Activated naive CD8-positive, alpha-beta T cell (primary cell): ENCODE results near the gene DNASE2B.

ENCODE experiments used
- H3K27ac Mint-ChIP-seq: one replicate; pipeline ENCODE4 v1.8.0; 2021; ENCODE audit warnings: mixed read lengths
- H3K27me3 Mint-ChIP-seq: one replicate; pipeline ENCODE4 v1.8.0; 2021; ENCODE audit warnings: mixed read lengths
- H3K36me3 Mint-ChIP-seq: one replicate; pipeline ENCODE4 v1.8.0; 2021; ENCODE audit warnings: mixed read lengths
- H3K4me1 Mint-ChIP-seq: one replicate; pipeline ENCODE4 v1.8.0; 2021; ENCODE audit warnings: low read depth, mixed read lengths
- H3K4me3 Mint-ChIP-seq: one replicate; pipeline ENCODE4 v1.8.0; 2021; ENCODE audit warnings: mild to moderate bottlenecking, mixed read lengths
- H3K9me3 Mint-ChIP-seq: one replicate; pipeline ENCODE4 v1.8.0; 2021; ENCODE audit warnings: low read depth, mixed read lengths

DNASE2B gene

GRCh38 chr1:84366786-84367185, 31.5 kb upstream of the DNASE2B start:
- H3K27me3 Mint-ChIP-seq, result no peaks in the 10 kb centered on the region
- no peak overlapping the region for H3K4me3 Mint-ChIP-seq
- H3K4me1 Mint-ChIP-seq, result peaks cover 7% of the 10 kb centered on the region
- peaks cover 3% of the 10 kb centered on the region for H3K36me3 Mint-ChIP-seq
- H3K9me3 Mint-ChIP-seq, result no peaks in the 10 kb centered on the region
- no peak overlapping the region for H3K27ac Mint-ChIP-seq

GRCh38 chr1:84367219-84367618, 31.1 kb upstream of the DNASE2B start:
- no peaks in the 10 kb centered on the region for H3K9me3 Mint-ChIP-seq
- H3K27ac Mint-ChIP-seq, result no peak overlapping the region

GRCh38 chr1:84368441-84368840, 29.8 kb upstream of the DNASE2B start:
- no peaks in the 10 kb centered on the region for H3K9me3 Mint-ChIP-seq
- H3K27ac Mint-ChIP-seq, result no peak overlapping the region
- H3K27me3 Mint-ChIP-seq, result no peaks in the 10 kb centered on the region
- H3K4me1 Mint-ChIP-seq, result peaks cover 7% of the 10 kb centered on the region
- peaks cover 3% of the 10 kb centered on the region for H3K36me3 Mint-ChIP-seq
- no peak overlapping the region for H3K4me3 Mint-ChIP-seq

More at GRCh38 chr1:84367219-84367618, 31.1 kb upstream of the DNASE2B start:
- Mint-ChIP-seq H3K4me1 (peaks cover 7% of the 10 kb centered on the region), H3K36me3 (peaks cover 3% of the 10 kb centered on the region), H3K27me3 (no peaks in the 10 kb centered on the region), H3K4me3 (no peak overlapping the region)

GRCh38 chr1:84370266-84370665, 28.0 kb upstream of the DNASE2B start:
- no peak overlapping the region for H3K4me3 Mint-ChIP-seq
- H3K27me3 Mint-ChIP-seq, result no peaks in the 10 kb centered on the region
- no peak overlapping the region for H3K27ac Mint-ChIP-seq
- H3K9me3 Mint-ChIP-seq, result no peaks in the 10 kb centered on the region
- peaks cover 3% of the 10 kb centered on the region for H3K36me3 Mint-ChIP-seq
- H3K4me1 Mint-ChIP-seq, result peaks cover 6% of the 10 kb centered on the region

- H3K27me3 Mint-ChIP-seq, result no peaks in the 10 kb centered on the region
- peaks cover 3% of the 10 kb centered on the region for H3K36me3 Mint-ChIP-seq
- H3K9me3 Mint-ChIP-seq, result no peaks in the 10 kb centered on the region
- peaks cover under 1% of the 10 kb centered on the region for H3K4me1 Mint-ChIP-seq
- no peak overlapping the region for H3K4me3 Mint-ChIP-seq
- no peak overlapping the region for H3K27ac Mint-ChIP-seq
Observed at GRCh38 chr1:84370831-84371394, 27.4 kb upstream of the DNASE2B start.

GRCh38 chr1:84373436-84374141, 24.7 kb upstream of the DNASE2B start:
- Mint-ChIP-seq H3K36me3 (no peaks in the 10 kb centered on the region), H3K4me1 (no peaks in the 10 kb centered on the region), H3K9me3 (no peaks in the 10 kb centered on the region)

GRCh38 chr1:84374991-84375696, 23.1 kb upstream of the DNASE2B start:
- Mint-ChIP-seq H3K4me3 (no peak overlapping the region), H3K36me3 (no peaks in the 10 kb centered on the region), H3K27ac (no peak overlapping the region), H3K4me1 (no peaks in the 10 kb centered on the region), H3K9me3 (no peaks in the 10 kb centered on the region), H3K27me3 (no peaks in the 10 kb centered on the region)

More at GRCh38 chr1:84373436-84374141, 24.7 kb upstream of the DNASE2B start:
- Mint-ChIP-seq H3K27me3 (no peaks in the 10 kb centered on the region), H3K27ac (no peak overlapping the region), H3K4me3 (no peak overlapping the region)

- H3K4me3 Mint-ChIP-seq, result no peak overlapping the region
- H3K27me3 Mint-ChIP-seq, result no peaks in the 10 kb centered on the region
- H3K9me3 Mint-ChIP-seq, result no peaks in the 10 kb centered on the region
- no peaks in the 10 kb centered on the region for H3K4me1 Mint-ChIP-seq
- H3K27ac Mint-ChIP-seq, result no peak overlapping the region
- H3K36me3 Mint-ChIP-seq, result no peaks in the 10 kb centered on the region
Observed at GRCh38 chr1:84376000-84376910, 22.0 kb upstream of the DNASE2B start.

GRCh38 chr1:84377480-84378095, 20.7 kb upstream of the DNASE2B start:
- Mint-ChIP-seq H3K36me3 (no peaks in the 10 kb centered on the region), H3K27ac (no peak overlapping the region), H3K9me3 (no peaks in the 10 kb centered on the region)

GRCh38 chr1:84379138-84379916, 19.0 kb upstream of the DNASE2B start:
- Mint-ChIP-seq H3K9me3 (no peaks in the 10 kb centered on the region), H3K36me3 (no peaks in the 10 kb centered on the region), H3K27me3 (peaks cover 3% of the 10 kb centered on the region), H3K27ac (no peak overlapping the region), H3K4me1 (no peaks in the 10 kb centered on the region), H3K4me3 (no peak overlapping the region)

More at GRCh38 chr1:84377480-84378095, 20.7 kb upstream of the DNASE2B start:
- Mint-ChIP-seq H3K27me3 (no peaks in the 10 kb centered on the region), H3K4me3 (no peak overlapping the region), H3K4me1 (no peaks in the 10 kb centered on the region)

- Mint-ChIP-seq H3K4me3 (no peak overlapping the region), H3K4me1 (no peaks in the 10 kb centered on the region), H3K27ac (no peak overlapping the region), H3K9me3 (no peaks in the 10 kb centered on the region), H3K27me3 (peaks cover 3% of the 10 kb centered on the region), H3K36me3 (no peaks in the 10 kb centered on the region)
Observed at GRCh38 chr1:84379917-84380180, 18.4 kb upstream of the DNASE2B start.

GRCh38 chr1:84382127-84382526, 16.2 kb upstream of the DNASE2B start:
- H3K36me3 Mint-ChIP-seq, result no peaks in the 10 kb centered on the region
- H3K4me1 Mint-ChIP-seq, result no peaks in the 10 kb centered on the region
- H3K27me3 Mint-ChIP-seq, result peaks cover 3% of the 10 kb centered on the region
- no peak overlapping the region for H3K27ac Mint-ChIP-seq
- H3K4me3 Mint-ChIP-seq, result no peak overlapping the region
- no peaks in the 10 kb centered on the region for H3K9me3 Mint-ChIP-seq

- Mint-ChIP-seq H3K4me1 (no peaks in the 10 kb centered on the region), H3K27me3 (peaks cover 3% of the 10 kb centered on the region), H3K27ac (no peak overlapping the region), H3K4me3 (no peak overlapping the region), H3K9me3 (no peaks in the 10 kb centered on the region), H3K36me3 (no peaks in the 10 kb centered on the region)
Observed at GRCh38 chr1:84385347-84385746, 12.9 kb upstream of the DNASE2B start.
